ENCODE measurements around the gene ELANE.
"Not testable (repeated sequence)": the region's sequence is repeated elsewhere in the genome, so short reads cannot be mapped to it uniquely, and the experiment has no call there.

Gene ELANE

GRCh38 chr19:862581-863314 is 10.6 kb downstream of the ELANE start:
- no peak for DNase-seq (ENCODE audit: low spot score)

GRCh38 chr19:863315-863620 is 11.2 kb downstream of the ELANE start:
- DNase-seq (ENCODE audit: low spot score): no peak

- DNase-seq (ENCODE audit: low spot score): no peak
Measured at GRCh38 chr19:866769-867300, 14.7 kb downstream of the ELANE start.

- no peak for DNase-seq (ENCODE audit: low spot score)
Measured at GRCh38 chr19:867301-867793, 15.2 kb downstream of the ELANE start.

- no peak for DNase-seq (ENCODE audit: low spot score)
Measured at GRCh38 chr19:867855-868457, 15.9 kb downstream of the ELANE start.

GRCh38 chr19:868458-869244 is 16.5 kb downstream of the ELANE start:
- DNase-seq (ENCODE audit: low spot score): no peak

GRCh38 chr19:869245-870177 is 17.4 kb downstream of the ELANE start:
- DNase-seq (ENCODE audit: low spot score): peak; percentile 50

- DNase-seq (ENCODE audit: low spot score): no peak
Measured at GRCh38 chr19:870314-870713, 18.2 kb downstream of the ELANE start.

GRCh38 chr19:870963-871401 is 18.9 kb downstream of the ELANE start:
- DNase-seq (ENCODE audit: low spot score): no peak

- DNase-seq (ENCODE audit: low spot score): peak; percentile 59
Measured at GRCh38 chr19:871446-872265, 19.6 kb downstream of the ELANE start.

- DNase-seq (ENCODE audit: low spot score): peak; percentile 44
Measured at GRCh38 chr19:872266-872951, 20.3 kb downstream of the ELANE start.

- no peak for DNase-seq (ENCODE audit: low spot score)
Measured at GRCh38 chr19:873084-873483, 21.0 kb downstream of the ELANE start.

- no peak for DNase-seq (ENCODE audit: low spot score)
Measured at GRCh38 chr19:873561-874041, 21.5 kb downstream of the ELANE start.

GRCh38 chr19:875265-875879 is 23.3 kb downstream of the ELANE start:
- no peak for DNase-seq (ENCODE audit: low spot score)

- no peak for DNase-seq (ENCODE audit: low spot score)
Measured at GRCh38 chr19:876089-876488, 24.0 kb downstream of the ELANE start.

GRCh38 chr19:876780-877314 is 24.7 kb downstream of the ELANE start:
- no peak for DNase-seq (ENCODE audit: low spot score)

- not testable (repeated sequence) for DNase-seq (ENCODE audit: low spot score)
Measured at GRCh38 chr19:877992-878660, 26.0 kb downstream of the ELANE start.

- DNase-seq (ENCODE audit: low spot score): not testable (repeated sequence)
Measured at GRCh38 chr19:878751-879561, 26.9 kb downstream of the ELANE start.
